NT2/D1 (cell line): ENCODE measurements around the gene PEPD.

ENCODE experiments used
- DNase-seq: peaks from one replicate; pipeline ENCODE4 v3.0.0-alpha.2; 2011; ENCODE audit warnings: low read depth, low spot score
- H3K27me3 ChIP-seq: 2 replicates; pipeline ENCODE4 v1.6.0; 2011; ENCODE audit warnings: mild to moderate bottlenecking; ENCODE audit not compliant: insufficient read length, insufficient read depth
- H3K36me3 ChIP-seq: 2 replicates; pipeline ENCODE4 v1.6.1; 2011; ENCODE audit warnings: mild to moderate bottlenecking, low read length, mixed read lengths; ENCODE audit not compliant: insufficient read depth, insufficient read length
- H3K4me1 ChIP-seq: 2 replicates; pipeline ENCODE4 v1.5.1; 2011; ENCODE audit not compliant: insufficient read depth, insufficient read length
- H3K4me3 ChIP-seq: 2 replicates; pipeline ENCODE4 v1.5.1; 2011; ENCODE audit warnings: low read depth; ENCODE audit not compliant: insufficient read length
- H3K9ac ChIP-seq: 2 replicates; pipeline ENCODE4 v1.6.0; 2011; ENCODE audit warnings: low read depth; ENCODE audit not compliant: insufficient read length
- H3K9me3 ChIP-seq: 2 replicates; pipeline ENCODE4 v1.5.1; 2011; ENCODE audit warnings: mild to moderate bottlenecking, low read length; ENCODE audit not compliant: insufficient read depth
- SUZ12 ChIP-seq: IDR thresholded peaks from 2 replicates; pipeline ENCODE4 v1.6.1; 2011; ENCODE audit not compliant: insufficient read length, insufficient read depth; ENCODE audit errors: extremely low read depth
- YY1 ChIP-seq: IDR thresholded peaks from 2 replicates; pipeline ENCODE4 v1.6.1; 2011; ENCODE audit not compliant: insufficient read length, insufficient read depth
- ZNF274 ChIP-seq: IDR thresholded peaks from 2 replicates; pipeline ENCODE4 v1.6.1; 2011; ENCODE audit warnings: mild to moderate bottlenecking, low read depth, low read length

The PEPD gene

DNA sequence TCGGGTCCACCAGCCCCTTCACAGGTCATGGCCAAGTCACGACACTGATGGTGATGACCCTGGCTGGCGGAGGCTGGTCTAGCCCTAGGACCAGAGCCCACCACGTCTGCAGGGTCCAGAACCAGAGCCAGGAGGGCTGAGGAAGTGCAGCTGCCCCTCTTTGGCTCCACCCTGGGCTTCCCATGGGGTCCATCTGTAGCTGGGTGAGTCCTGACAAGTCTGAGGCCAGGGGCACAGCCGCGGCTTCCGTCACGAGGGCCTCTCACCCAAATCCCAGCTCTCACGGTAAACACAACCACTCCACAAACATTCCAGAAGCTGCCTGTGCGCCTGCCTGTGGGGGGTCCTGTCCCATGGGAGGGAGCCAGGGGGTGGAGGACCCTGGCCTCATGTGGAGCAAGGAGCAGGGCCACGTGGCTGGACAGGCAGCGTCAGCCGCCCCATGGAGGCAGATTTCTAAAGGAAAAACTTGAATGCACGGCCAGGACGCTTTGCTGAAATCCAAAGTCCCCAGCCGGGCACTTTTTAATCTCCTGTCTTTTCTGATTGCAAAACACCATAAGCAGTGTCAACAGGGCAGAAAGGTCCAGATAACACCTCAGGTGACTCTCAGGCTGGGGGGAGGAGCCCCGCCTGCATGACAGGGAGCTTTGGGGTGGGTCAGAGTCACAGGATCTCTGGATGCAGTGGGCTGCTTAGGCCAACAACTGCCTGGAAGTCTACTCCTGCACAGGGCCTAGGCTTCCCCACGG lies 118.2 kb downstream of the PEPD start:
- Histone ChIP-seq H3K36me3 (peaks cover 2% of the 10 kb centered on the region), H3K9me3 (no peaks in the 10 kb centered on the region), H3K4me3 (no peak overlapping the region), H3K27me3 (no peaks in the 10 kb centered on the region), H3K4me1 (peaks cover 5% of the 10 kb centered on the region), H3K9ac (no peak overlapping the region)
- TF ChIP-seq YY1 (no peak), ZNF274 (no peak), SUZ12 (no peak)
- no peak for DNase-seq

DNA sequence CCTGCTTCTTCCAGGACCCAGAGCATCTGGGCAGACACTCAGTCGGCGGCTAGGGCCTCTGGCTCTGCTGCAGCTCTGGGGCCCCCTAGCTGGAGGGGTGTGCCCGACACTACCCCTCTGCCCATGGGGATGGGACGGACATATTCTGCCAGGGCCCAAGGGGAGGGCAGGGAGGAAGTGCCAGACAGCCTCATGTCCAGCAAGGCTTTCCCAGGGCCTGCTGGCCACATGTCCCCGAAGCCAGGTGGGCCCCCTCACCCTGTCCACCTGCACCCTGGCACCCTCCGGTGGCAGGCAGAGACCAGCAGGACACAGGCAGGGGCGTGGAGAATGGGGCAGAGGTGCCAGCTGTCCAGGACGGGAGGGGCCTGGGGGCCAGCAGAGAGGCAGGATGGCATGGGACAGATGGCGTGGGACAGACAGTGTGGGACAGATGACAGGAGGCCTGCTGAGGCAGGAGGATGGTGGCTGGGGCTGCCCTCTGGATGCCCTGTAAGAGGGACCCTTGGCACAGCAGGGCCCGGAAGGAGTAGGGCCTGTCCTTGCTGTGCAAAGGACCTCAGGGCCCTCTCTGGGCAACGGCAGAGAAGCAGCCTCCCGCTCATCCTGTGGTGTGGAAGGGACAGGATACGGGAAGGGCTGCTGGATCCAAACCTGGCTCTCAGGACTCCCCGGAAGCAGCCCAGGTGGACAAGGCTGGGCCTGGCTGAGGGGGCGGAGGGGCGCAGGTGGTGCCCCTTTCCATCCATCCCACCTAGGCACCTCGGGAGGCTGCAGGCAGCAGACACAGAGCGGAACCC lies 119.0 kb downstream of the PEPD start:
- Histone ChIP-seq H3K36me3 (peaks cover 2% of the 10 kb centered on the region), H3K9me3 (no peaks in the 10 kb centered on the region), H3K27me3 (no peaks in the 10 kb centered on the region), H3K4me3 (no peak overlapping the region), H3K4me1 (peaks cover 9% of the 10 kb centered on the region), H3K9ac (no peak overlapping the region)
- TF ChIP-seq YY1 (no peak), SUZ12 (no peak), ZNF274 (no peak)
- DNase-seq: no peak

DNA sequence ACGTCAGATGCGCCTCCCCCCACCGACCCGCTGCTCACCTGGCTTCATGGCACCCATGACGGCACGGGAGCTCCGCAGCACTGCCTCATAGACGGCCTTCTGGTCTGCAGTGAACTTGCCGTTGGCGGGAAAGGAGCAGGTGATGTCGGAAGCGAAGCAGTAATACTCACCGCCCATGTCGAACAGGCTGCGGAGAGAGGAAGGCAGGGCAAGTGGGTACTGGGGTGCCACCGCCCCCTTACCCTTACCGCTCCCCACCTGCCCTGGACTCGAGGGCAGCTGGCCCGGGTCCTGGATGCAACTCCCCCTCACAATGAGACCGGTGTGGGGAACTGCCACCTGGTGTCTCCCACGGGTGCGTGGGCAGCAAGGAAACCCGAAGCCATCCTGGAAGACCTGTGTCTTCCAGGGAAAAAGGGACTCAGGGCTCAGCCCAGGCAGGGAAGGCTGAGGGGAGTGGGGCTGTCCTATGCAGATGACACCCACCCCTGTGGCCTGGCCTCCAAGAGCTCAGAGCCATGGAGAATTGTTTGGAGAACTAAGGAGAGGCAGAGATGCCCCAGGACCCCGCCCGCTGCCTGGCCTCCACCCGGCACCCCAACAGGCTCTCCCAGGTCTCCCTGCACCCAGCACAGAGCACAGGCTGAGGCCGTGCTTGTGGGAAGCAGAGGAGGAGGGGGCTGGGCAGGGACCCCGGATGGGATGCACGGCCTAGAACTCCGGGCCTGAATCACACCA lies 119.7 kb downstream of the PEPD start:
- Histone ChIP-seq H3K27me3 (no peaks in the 10 kb centered on the region), H3K4me3 (no peak overlapping the region), H3K9me3 (no peaks in the 10 kb centered on the region), H3K4me1 (peaks cover 12% of the 10 kb centered on the region), H3K36me3 (peaks cover 2% of the 10 kb centered on the region), H3K9ac (no peak overlapping the region)
- TF ChIP-seq YY1: no peak
- no peak for DNase-seq

DNA sequence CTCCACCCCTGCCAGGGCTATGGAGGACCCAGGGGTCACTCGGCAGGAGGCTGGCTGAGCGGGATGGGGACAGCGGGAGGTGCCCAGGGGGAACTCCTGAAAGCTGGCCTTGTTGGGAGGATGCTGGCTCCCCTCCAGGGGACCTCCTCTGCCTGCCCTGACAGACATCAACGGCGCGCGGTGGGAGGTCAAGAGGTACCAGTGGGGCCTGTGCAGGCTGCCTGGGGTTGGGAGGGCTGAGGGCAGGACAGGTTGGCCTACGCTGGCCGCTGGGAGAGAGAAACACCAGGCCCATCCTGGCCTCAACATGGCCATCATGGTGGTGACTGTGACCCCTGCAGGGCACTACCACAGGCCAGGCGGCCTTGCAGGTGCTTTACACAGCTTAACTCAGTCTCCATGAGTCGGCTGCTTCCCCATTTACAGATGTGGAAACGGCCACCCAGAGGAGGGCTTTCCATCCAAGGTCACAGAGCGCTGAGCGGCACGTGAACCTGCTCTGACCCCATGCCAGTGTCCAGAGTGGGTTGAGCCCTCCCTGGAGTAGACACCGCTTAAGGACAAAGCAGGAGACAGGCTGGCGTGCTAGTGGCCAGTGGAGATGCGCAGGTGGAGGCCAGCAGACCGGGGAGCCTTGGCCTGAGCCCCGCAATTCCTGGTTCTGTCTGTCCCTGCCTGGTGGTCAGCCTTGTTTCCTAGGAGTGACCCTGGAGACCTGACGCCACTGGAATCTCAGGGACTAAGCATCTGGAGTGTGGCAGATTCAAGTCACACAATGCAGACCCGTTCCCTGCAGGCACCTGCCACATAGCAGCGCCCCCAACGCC lies 120.5 kb downstream of the PEPD start:
- H3K9ac ChIP-seq: no peak overlapping the region
- H3K4me3 ChIP-seq: no peak overlapping the region
- H3K4me1 ChIP-seq: peaks cover 11% of the 10 kb centered on the region
- no peak for DNase-seq
- no peaks in the 10 kb centered on the region for H3K9me3 ChIP-seq
- TF ChIP-seq SUZ12 (no peak), YY1 (no peak), ZNF274 (no peak)
- H3K27me3 ChIP-seq: no peaks in the 10 kb centered on the region
- H3K36me3 ChIP-seq: peaks cover 2% of the 10 kb centered on the region

DNA sequence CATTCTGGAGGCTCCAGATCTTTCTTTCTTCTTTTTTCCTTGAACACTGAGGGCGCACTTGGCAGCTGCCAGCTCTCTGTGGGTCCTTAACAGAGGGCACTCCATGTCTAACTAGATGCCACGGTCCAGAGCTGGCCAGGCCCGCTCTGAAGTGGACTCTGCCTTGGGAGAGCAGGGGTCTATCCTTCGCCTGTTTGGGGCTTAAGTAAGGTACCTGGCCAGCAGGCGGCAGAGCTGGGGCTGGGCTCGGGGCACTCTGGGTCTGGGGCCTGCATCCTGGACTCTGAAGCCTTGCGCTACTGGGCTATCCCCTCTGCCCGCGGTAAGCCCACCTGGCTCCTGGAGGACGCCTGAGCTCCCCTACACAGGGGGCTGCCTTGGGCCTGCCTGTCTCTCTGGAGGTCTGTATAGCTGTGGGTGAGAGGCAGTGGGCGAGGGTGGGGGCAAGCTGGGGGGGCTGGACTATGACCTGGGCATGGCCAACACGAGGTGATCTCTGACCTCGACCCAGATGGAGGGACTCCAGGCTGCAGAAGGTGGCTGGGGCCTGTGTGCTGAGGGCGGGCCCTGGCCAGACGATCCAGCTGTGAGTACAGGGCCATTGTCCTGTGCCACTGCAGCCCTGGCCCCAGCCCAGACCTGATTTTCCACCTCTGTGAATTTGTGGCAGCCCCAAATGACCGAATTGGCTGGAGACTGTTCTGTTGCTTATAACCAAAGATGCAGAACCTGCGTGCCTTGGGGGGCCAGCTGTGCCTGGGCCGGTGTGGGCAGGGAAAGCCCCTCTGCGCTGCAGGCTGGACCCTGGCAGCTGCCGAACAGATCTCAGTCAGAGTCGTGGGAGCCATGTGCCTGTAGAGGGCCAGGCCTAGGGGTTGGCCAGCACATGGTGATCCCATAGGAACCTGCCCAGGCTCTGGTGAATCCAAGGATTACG lies 121.6 kb downstream of the PEPD start:
- peaks cover 2% of the 10 kb centered on the region for H3K36me3 ChIP-seq
- H3K4me1 ChIP-seq: peaks cover 17% of the 10 kb centered on the region
- DNase-seq: no peak
- TF ChIP-seq YY1 (no peak), ZNF274 (no peak), SUZ12 (no peak)
- H3K4me3 ChIP-seq: no peak overlapping the region
- no peaks in the 10 kb centered on the region for H3K27me3 ChIP-seq
- H3K9ac ChIP-seq: no peak overlapping the region
- no peaks in the 10 kb centered on the region for H3K9me3 ChIP-seq

DNA sequence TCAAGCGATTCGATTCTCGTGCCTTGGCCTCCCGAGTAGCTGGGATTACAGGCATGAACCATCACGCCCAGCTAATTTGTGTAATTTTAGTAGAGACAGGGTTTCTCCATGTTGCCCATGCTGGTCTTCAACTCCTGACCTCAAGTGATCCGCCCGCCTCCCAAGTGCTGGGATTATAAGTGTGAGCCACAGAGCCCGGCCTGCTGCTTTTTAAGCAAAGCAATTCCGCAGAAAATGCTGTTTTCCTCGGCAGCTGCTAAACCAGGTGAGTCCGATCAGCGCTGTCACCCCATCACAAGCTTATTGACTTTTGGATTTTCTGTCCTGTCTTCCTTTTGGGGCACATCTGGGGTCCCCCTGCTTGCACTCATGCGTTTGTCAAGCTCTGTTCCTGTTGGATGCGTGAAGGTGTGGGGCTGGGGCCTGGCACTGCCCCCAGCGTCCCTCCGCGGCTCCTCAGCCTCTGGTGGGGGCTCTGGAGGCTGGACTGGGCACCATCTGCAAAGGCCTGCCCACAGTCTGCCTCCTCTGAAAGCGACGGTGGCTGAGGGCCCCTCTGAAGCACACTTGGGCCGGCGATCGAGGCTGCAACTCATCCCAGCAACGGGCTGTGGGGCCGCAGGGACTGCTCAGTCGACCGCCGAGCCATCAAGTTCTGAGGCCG lies 122.4 kb downstream of the PEPD start:
- Histone ChIP-seq H3K9me3 (no peaks in the 10 kb centered on the region), H3K9ac (no peak overlapping the region), H3K4me3 (no peak overlapping the region), H3K4me1 (peaks cover 17% of the 10 kb centered on the region), H3K27me3 (no peaks in the 10 kb centered on the region), H3K36me3 (peaks cover 2% of the 10 kb centered on the region)
- DNase-seq: no peak
- TF ChIP-seq ZNF274: no peak
- no peak for TF ChIP-seq YY1
- TF ChIP-seq SUZ12: no peak
